ENCODE data around the gene ZNF107. TPM values are rescaled to one million over a fixed set of nuclear protein-coding genes. Genes with fewer than 3 reads are reported as not detected.

ZNF107 gene
- total RNA-seq, 2 experiments from 2014 or later: 68.9 to 92.2 TPM

GRCh38 chr7:64626557-64626956 lies 39.4 kb upstream of the ZNF107 start:
- Histone ChIP-seq H3K27ac (ENCODE audit: low read depth, low read length, poor library complexity, severe bottlenecking) (no peak overlapping the region), H2AFZ (ENCODE audit: low read length) (no peak overlapping the region), H3K9me3 (ENCODE audit: low read length) (no peaks in the 10 kb centered on the region), H3K79me2 (ENCODE audit: insufficient read depth, low read depth, low read length) (no peaks in the 10 kb centered on the region), H3K4me1 (ENCODE audit: insufficient read depth, low read length, poor library complexity, severe bottlenecking) (peaks cover 8% of the 10 kb centered on the region), H4K20me1 (ENCODE audit: insufficient read depth, low read length) (no peaks in the 10 kb centered on the region), H3K4me2 (ENCODE audit: low read length) (no peak overlapping the region), H3K36me3 (ENCODE audit: insufficient read depth, low read length) (no peaks in the 10 kb centered on the region), H3K9me2 (ENCODE audit: insufficient read depth, low read length) (no peaks in the 10 kb centered on the region), H3K4me3 (ENCODE audit: low read depth, low read length, poor library complexity, severe bottlenecking) (no peak overlapping the region)
- TF ChIP-seq, protein P1, sequence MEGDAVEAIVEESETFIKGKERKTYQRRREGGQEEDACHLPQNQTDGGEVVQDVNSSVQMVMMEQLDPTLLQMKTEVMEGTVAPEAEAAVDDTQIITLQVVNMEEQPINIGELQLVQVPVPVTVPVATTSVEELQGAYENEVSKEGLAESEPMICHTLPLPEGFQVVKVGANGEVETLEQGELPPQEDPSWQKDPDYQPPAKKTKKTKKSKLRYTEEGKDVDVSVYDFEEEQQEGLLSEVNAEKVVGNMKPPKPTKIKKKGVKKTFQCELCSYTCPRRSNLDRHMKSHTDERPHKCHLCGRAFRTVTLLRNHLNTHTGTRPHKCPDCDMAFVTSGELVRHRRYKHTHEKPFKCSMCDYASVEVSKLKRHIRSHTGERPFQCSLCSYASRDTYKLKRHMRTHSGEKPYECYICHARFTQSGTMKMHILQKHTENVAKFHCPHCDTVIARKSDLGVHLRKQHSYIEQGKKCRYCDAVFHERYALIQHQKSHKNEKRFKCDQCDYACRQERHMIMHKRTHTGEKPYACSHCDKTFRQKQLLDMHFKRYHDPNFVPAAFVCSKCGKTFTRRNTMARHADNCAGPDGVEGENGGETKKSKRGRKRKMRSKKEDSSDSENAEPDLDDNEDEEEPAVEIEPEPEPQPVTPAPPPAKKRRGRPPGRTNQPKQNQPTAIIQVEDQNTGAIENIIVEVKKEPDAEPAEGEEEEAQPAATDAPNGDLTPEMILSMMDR (conservative IDR thresholded peaks at IDR 0.05; ENCODE audit: low read length): no peak
- TF ChIP-seq EZH2phosphoT487 (IDR thresholded peaks at IDR 0.05; ENCODE audit: borderline replicate concordance, low read depth, low read length): no peak
- CTCF ChIA-PET (ENCODE audit: unreplicated experiment): no interaction called here
- BruUV-seq (replicated peaks): no TSS peak
- intact Hi-C loops (cut with micrococcal nuclease; ENCODE audit: unreplicated experiment): loop anchor here (5.0 kb wide), 1 partner anchor 574 kb away; no protein-coding TSS in a partner anchor
- DNase-seq (ENCODE audit: low spot score): no peak
- POLR2A ChIA-PET: interaction anchor here (0.5 to 0.8 kb wide), 3 partner anchors 13 to 723 kb away, joined by 3 read pairs; no protein-coding TSS in a partner anchor

GRCh38 chr7:64628192-64628591 lies 37.7 kb upstream of the ZNF107 start:
- BruUV-seq (replicated peaks): no TSS peak
- no peak for TF ChIP-seq EZH2phosphoT487 (IDR thresholded peaks at IDR 0.05; ENCODE audit: borderline replicate concordance, low read depth, low read length)
- TF ChIP-seq, protein P1 (conservative IDR thresholded peaks at IDR 0.05; ENCODE audit: low read length): no peak
- H3K27ac ChIP-seq (ENCODE audit: low read depth, low read length, poor library complexity, severe bottlenecking): no peak overlapping the region
- no peak overlapping the region for H3K4me2 ChIP-seq (ENCODE audit: low read length)
- peaks cover 8% of the 10 kb centered on the region for H3K4me1 ChIP-seq (ENCODE audit: insufficient read depth, low read length, poor library complexity, severe bottlenecking)
- CTCF ChIA-PET (ENCODE audit: unreplicated experiment): no interaction called here
- POLR2A ChIA-PET: no interaction called here
- DNase-seq (ENCODE audit: low spot score): no peak
- no peaks in the 10 kb centered on the region for H3K36me3 ChIP-seq (ENCODE audit: insufficient read depth, low read length)
- no peaks in the 10 kb centered on the region for H4K20me1 ChIP-seq (ENCODE audit: insufficient read depth, low read length)
- intact Hi-C loops (cut with micrococcal nuclease; ENCODE audit: unreplicated experiment): loop anchor here (5.0 kb wide), 1 partner anchor 576 kb away; no protein-coding TSS in a partner anchor
- no peaks in the 10 kb centered on the region for H3K79me2 ChIP-seq (ENCODE audit: insufficient read depth, low read depth, low read length)
- H3K4me3 ChIP-seq (ENCODE audit: low read depth, low read length, poor library complexity, severe bottlenecking): no peak overlapping the region
- no peaks in the 10 kb centered on the region for H3K9me3 ChIP-seq (ENCODE audit: low read length)
- H3K9me2 ChIP-seq (ENCODE audit: insufficient read depth, low read length): no peaks in the 10 kb centered on the region
- H2AFZ ChIP-seq (ENCODE audit: low read length): no peak overlapping the region

GRCh38 chr7:64628721-64629120 lies 37.2 kb upstream of the ZNF107 start:
- TF ChIP-seq EZH2phosphoT487 (IDR thresholded peaks at IDR 0.05; ENCODE audit: borderline replicate concordance, low read depth, low read length): no peak
- TF ChIP-seq, protein P1 (conservative IDR thresholded peaks at IDR 0.05; ENCODE audit: low read length): no peak
- H3K36me3 ChIP-seq (ENCODE audit: insufficient read depth, low read length): no peaks in the 10 kb centered on the region
- no peak overlapping the region for H2AFZ ChIP-seq (ENCODE audit: low read length)
- DNase-seq (ENCODE audit: low spot score): no peak
- H3K4me3 ChIP-seq (ENCODE audit: low read depth, low read length, poor library complexity, severe bottlenecking): no peak overlapping the region
- H3K9me2 ChIP-seq (ENCODE audit: insufficient read depth, low read length): no peaks in the 10 kb centered on the region
- no peaks in the 10 kb centered on the region for H3K79me2 ChIP-seq (ENCODE audit: insufficient read depth, low read depth, low read length)
- H4K20me1 ChIP-seq (ENCODE audit: insufficient read depth, low read length): no peaks in the 10 kb centered on the region
- ChIA-PET POLR2A (no interaction called here), CTCF (ENCODE audit: unreplicated experiment) (no interaction called here)
- peaks cover 8% of the 10 kb centered on the region for H3K4me1 ChIP-seq (ENCODE audit: insufficient read depth, low read length, poor library complexity, severe bottlenecking)
- no peak overlapping the region for H3K4me2 ChIP-seq (ENCODE audit: low read length)
- H3K9me3 ChIP-seq (ENCODE audit: low read length): no peaks in the 10 kb centered on the region
- no peak overlapping the region for H3K27ac ChIP-seq (ENCODE audit: low read depth, low read length, poor library complexity, severe bottlenecking)
- BruUV-seq (replicated peaks): no TSS peak
- intact Hi-C loops (cut with micrococcal nuclease; ENCODE audit: unreplicated experiment): loop anchor here (5.0 kb wide), 1 partner anchor 576 kb away; no protein-coding TSS in a partner anchor

Data from OCI-LY7 (cell line).